Breast epithelium (tissue), 4 donors: ENCODE results near the gene VANGL1. TPM values are rescaled to one million over a fixed set of nuclear protein-coding genes. Genes with fewer than 3 reads are reported as not detected.

Experiments
- DNase-seq, 2 donors: peaks; one replicate each; pipeline ENCODE4 v3.0.0-alpha.2; 2019; ENCODE audit warnings: low spot score in 2 of 2
- H3K27ac ChIP-seq, 2 donors: fragments of 200-600 bp; sonication (generic) in 1 of 2; one replicate each; pipeline ENCODE4 v1.5.1; 2016 to 2019; ENCODE audit warnings: mild to moderate bottlenecking in 1 of 2
- H3K27me3 ChIP-seq, 2 donors: fragments of 200-600 bp; sonication (generic) in 1 of 2; one replicate each; pipeline versions ENCODE4 v1.5.1 to v1.6.0; 2017 to 2019; ENCODE audit warnings: control low read depth in 1 of 2, mild to moderate bottlenecking in 1 of 2
- H3K36me3 ChIP-seq: fragments of 200-600 bp; one replicate; pipeline ENCODE4 v1.5.1; 2019
- H3K4me1 ChIP-seq, 2 donors: fragments of 200-600 bp; sonication (generic); one replicate each; pipeline ENCODE4 v1.5.1; 2016 to 2019; ENCODE audit warnings: control low read depth in 1 of 2
- H3K4me3 ChIP-seq, 3 donors: fragments of 200-600 bp; sonication (generic); 1 replicate in 2 of 3; 2 replicates in 1 of 3; pipeline ENCODE4 v1.5.1; 2016 to 2019; ENCODE audit warnings: mild to moderate bottlenecking in 3 of 3, moderate library complexity in 2 of 3
- H3K9me3 ChIP-seq, 2 donors: fragments of 200-600 bp; sonication (generic) in 1 of 2; one replicate each; pipeline ENCODE4 v1.5.1; 2016 to 2019; ENCODE audit warnings: control low read depth in 1 of 2
- POLR2A ChIP-seq: fragments of 450-650 bp; IDR thresholded peaks from one replicate; pipeline ENCODE4 v1.6.1; 2016; ENCODE audit warnings: antibody characterized with exemption, mild to moderate bottlenecking, moderate library complexity
- POLR2AphosphoS5 ChIP-seq, 3 donors: sonication (generic); formaldehyde crosslinking; IDR thresholded peaks; one replicate each; pipeline ENCODE4 v1.6.1; 2017; ENCODE audit warnings: antibody characterized with exemption in 3 of 3
- intact Hi-C: fragments of 100-400 bp; cut with DNase I; formaldehyde crosslinking; loops from one replicate; pipeline ENCODE4 v1.15.1; 2023; ENCODE audit warnings: low total_unique reads
- total RNA-seq, 3 donors: library from RNA; depleted of rRNA; stranded (reverse); fragments of >200 nt; gene quantifications; one replicate each; pipeline ENCODE4 v1.1.0, GENCODE V29; 2016
- TF ChIP-seq, protein P1 (sequence below), 3 donors: fragments of 450-650 bp; IDR thresholded peaks; one replicate each; pipeline ENCODE4 v1.5.1; 2016 to 2017; ENCODE audit warnings: antibody characterized with exemption in 3 of 3, mild to moderate bottlenecking in 3 of 3, moderate library complexity in 3 of 3

VANGL1 gene
- total RNA-seq, 3 donors from 2014 or later = 6.6 to 7.5 (median 7.5) TPM

DNA sequence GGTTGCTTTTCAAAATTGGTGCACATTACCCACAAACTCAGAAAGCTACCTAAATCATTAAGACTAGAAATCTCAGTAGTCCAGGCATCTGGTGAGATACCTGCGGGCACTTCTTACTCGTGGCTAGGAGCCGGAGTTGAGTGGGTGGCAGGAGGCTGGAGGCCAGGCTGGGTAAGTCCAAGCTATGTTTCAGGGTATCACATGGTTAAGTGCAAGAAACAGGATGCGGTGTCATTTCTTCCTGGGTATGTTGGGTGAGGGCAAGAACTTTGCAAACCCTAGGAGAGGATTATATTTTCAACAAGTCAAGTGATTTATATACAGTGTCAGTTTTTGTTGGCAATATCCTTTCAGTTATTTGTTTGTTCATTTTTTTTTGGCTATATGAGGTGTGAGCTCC is 41.0 kb downstream of the VANGL1 start:
- TF ChIP-seq, protein P1, sequence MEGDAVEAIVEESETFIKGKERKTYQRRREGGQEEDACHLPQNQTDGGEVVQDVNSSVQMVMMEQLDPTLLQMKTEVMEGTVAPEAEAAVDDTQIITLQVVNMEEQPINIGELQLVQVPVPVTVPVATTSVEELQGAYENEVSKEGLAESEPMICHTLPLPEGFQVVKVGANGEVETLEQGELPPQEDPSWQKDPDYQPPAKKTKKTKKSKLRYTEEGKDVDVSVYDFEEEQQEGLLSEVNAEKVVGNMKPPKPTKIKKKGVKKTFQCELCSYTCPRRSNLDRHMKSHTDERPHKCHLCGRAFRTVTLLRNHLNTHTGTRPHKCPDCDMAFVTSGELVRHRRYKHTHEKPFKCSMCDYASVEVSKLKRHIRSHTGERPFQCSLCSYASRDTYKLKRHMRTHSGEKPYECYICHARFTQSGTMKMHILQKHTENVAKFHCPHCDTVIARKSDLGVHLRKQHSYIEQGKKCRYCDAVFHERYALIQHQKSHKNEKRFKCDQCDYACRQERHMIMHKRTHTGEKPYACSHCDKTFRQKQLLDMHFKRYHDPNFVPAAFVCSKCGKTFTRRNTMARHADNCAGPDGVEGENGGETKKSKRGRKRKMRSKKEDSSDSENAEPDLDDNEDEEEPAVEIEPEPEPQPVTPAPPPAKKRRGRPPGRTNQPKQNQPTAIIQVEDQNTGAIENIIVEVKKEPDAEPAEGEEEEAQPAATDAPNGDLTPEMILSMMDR (IDR thresholded peaks at IDR 0.05) = no peak
- TF ChIP-seq POLR2A = no peak
- no peak for TF ChIP-seq POLR2AphosphoS5 (IDR thresholded peaks at IDR 0.05)
- intact Hi-C loops = no loop called here
- H3K4me3 ChIP-seq = no peak overlapping the region
- no peaks in the 10 kb centered on the region for H3K9me3 ChIP-seq
- no peaks in the 10 kb centered on the region for H3K27me3 ChIP-seq
- no peak overlapping the region for H3K27ac ChIP-seq
- no peak for DNase-seq
- H3K4me1 ChIP-seq = no peaks in the 10 kb centered on the region
- H3K36me3 ChIP-seq = no peaks in the 10 kb centered on the region

GRCh38 chr1:115685029-115685705 is 43.4 kb downstream of the VANGL1 start:
- no peaks in the 10 kb centered on the region for H3K4me1 ChIP-seq
- no peak overlapping the region for H3K4me3 ChIP-seq
- no peak overlapping the region for H3K27ac ChIP-seq
- no peaks in the 10 kb centered on the region for H3K36me3 ChIP-seq
- intact Hi-C loops = no loop called here
- no peaks in the 10 kb centered on the region for H3K9me3 ChIP-seq
- no peak for DNase-seq
- TF ChIP-seq, protein P1 (IDR thresholded peaks at IDR 0.05) = no peak
- TF ChIP-seq POLR2A (no peak), POLR2AphosphoS5 (IDR thresholded peaks at IDR 0.05) (no peak)
- H3K27me3 ChIP-seq = no peaks in the 10 kb centered on the region

- H3K4me3 ChIP-seq = no peak overlapping the region
- H3K27me3 ChIP-seq = no peaks in the 10 kb centered on the region
- no peaks in the 10 kb centered on the region for H3K36me3 ChIP-seq
- DNase-seq = no peak
- intact Hi-C loops = no loop called here
- H3K27ac ChIP-seq = no peak overlapping the region
- no peak for TF ChIP-seq POLR2AphosphoS5 (IDR thresholded peaks at IDR 0.05)
- TF ChIP-seq, protein P1 (IDR thresholded peaks at IDR 0.05) = no peak
- no peak for TF ChIP-seq POLR2A
- no peaks in the 10 kb centered on the region for H3K9me3 ChIP-seq
- no peaks in the 10 kb centered on the region for H3K4me1 ChIP-seq
Measured at GRCh38 chr1:115687744-115688143, 46.0 kb downstream of the VANGL1 start.

DNA sequence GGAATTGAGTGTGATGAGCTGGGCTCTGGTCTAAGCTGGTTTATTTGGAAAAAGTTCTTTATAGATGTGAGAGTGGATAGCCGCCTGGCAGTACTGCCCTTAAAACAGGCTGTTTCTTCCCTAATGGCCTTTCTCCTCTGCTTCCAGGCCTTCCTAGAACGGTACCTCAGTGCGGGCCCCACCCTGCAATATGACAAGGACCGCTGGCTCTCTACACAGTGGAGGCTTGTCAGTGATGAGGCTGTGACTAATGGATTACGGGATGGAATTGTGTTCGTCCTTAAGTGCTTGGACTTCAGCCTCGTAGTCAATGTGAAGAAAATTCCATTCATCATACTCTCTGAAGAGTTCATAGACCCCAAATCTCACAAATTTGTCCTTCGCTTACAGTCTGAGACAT is 49.2 kb downstream of the VANGL1 start:
- intact Hi-C loops = no loop called here
- Histone ChIP-seq H3K9me3 (no peaks in the 10 kb centered on the region), H3K36me3 (no peaks in the 10 kb centered on the region), H3K4me3 (no peak overlapping the region), H3K4me1 (no peaks in the 10 kb centered on the region), H3K27ac (no peak overlapping the region), H3K27me3 (no peaks in the 10 kb centered on the region)
- DNase-seq = no peak
- TF ChIP-seq, protein P1 (IDR thresholded peaks at IDR 0.05) = no peak
- TF ChIP-seq POLR2A (no peak), POLR2AphosphoS5 (IDR thresholded peaks at IDR 0.05) (no peak)

DNA sequence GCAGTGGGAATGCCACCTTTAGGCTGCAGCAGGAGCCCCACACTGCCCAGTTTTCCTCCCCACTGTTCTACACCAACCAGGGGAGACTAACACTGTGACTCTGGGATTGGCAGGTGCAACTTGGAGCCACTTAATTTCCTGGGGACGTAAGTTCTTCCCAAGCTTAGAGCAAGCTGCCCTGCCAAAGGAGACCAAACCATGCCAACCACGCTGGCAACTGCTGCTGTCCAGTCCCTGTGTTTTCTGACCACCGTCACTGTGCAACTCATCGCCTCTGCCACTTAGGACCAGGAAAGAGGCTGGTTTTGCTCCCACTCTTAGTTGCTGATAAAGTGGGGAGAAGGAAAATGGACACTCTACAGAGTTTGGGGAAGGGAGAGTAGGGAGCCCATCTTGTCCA is 50.5 kb downstream of the VANGL1 start:
- Histone ChIP-seq H3K36me3 (no peaks in the 10 kb centered on the region), H3K27ac (no peak overlapping the region), H3K4me1 (no peaks in the 10 kb centered on the region), H3K9me3 (no peaks in the 10 kb centered on the region), H3K4me3 (no peak overlapping the region), H3K27me3 (no peaks in the 10 kb centered on the region)
- no peak for TF ChIP-seq POLR2AphosphoS5 (IDR thresholded peaks at IDR 0.05)
- TF ChIP-seq, protein P1 (IDR thresholded peaks at IDR 0.05) = no peak
- DNase-seq = no peak
- intact Hi-C loops = no loop called here
